Ovary (tissue), 3 donors: ENCODE results near the gene PDE7B.

ENCODE experiments used
- EP300 ChIP-seq: sonication (generic); formaldehyde crosslinking; IDR thresholded peaks from one replicate; pipeline ENCODE4 v1.6.1; 2017; ENCODE audit warnings: antibody characterized with exemption
- POLR2A ChIP-seq: fragments of 450-650 bp; IDR thresholded peaks from one replicate; pipeline ENCODE4 v1.6.1; 2017; ENCODE audit warnings: antibody characterized with exemption, mild to moderate bottlenecking, moderate library complexity
- TF ChIP-seq, protein P1 (sequence below), 3 donors: fragments of 450-650 bp in 2 of 3; fragments of 200-600 bp in 1 of 3; IDR thresholded peaks; one replicate each; pipeline versions ENCODE4 v1.5.1 to v1.8.0; 2016 to 2022; ENCODE audit warnings: antibody characterized with exemption in 3 of 3, mild to moderate bottlenecking in 1 of 3
- donor health status: DM: no; HTN: no; CAD: no.

DNA sequence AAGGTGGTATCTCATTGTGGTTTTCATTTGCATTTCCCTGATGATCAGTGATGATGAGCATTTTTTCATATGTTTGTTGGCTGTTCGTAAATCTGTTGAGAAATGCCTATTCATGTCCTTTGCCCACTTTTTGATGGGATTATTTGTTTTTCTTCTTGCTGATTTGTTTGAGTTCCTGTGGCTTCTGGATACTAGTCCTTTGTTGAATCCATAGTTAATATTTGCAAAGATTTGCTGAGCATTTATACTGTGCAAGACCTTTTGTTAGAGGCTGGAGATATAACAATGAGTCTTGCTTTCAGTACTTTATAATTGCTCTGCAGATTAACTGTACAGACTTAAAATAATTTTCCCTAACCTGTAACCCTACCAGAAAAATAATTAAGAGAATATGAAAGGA is 35.6 kb downstream of the PDE7B start:
- TF ChIP-seq, protein P1, sequence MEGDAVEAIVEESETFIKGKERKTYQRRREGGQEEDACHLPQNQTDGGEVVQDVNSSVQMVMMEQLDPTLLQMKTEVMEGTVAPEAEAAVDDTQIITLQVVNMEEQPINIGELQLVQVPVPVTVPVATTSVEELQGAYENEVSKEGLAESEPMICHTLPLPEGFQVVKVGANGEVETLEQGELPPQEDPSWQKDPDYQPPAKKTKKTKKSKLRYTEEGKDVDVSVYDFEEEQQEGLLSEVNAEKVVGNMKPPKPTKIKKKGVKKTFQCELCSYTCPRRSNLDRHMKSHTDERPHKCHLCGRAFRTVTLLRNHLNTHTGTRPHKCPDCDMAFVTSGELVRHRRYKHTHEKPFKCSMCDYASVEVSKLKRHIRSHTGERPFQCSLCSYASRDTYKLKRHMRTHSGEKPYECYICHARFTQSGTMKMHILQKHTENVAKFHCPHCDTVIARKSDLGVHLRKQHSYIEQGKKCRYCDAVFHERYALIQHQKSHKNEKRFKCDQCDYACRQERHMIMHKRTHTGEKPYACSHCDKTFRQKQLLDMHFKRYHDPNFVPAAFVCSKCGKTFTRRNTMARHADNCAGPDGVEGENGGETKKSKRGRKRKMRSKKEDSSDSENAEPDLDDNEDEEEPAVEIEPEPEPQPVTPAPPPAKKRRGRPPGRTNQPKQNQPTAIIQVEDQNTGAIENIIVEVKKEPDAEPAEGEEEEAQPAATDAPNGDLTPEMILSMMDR (IDR thresholded peaks at IDR 0.05): no peak
- TF ChIP-seq POLR2A (no peak), EP300 (no peak)
